HTR-8/SVneo (cell line): ENCODE data around the gene HOPX.
"Not testable (repeated sequence)": the region's sequence is repeated elsewhere in the genome, so short reads cannot be mapped to it uniquely, and the experiment has no call there.

ENCODE experiments used
- DNase-seq: peaks from one replicate; pipeline ENCODE4 v3.0.0; 2011; ENCODE audit warnings: low spot score, mixed read lengths; ENCODE audit not compliant: insufficient read length
- FAIRE-seq: peaks from 2 replicates; lab custom pipeline; 2011; peaks lifted over from hg19 to GRCh38; lab: Jason Lieb, UNC

HOPX gene

GRCh38 chr4:56656346-56656643, 24.8 kb downstream of the HOPX start:
- DNase-seq: no peak
- no peak for FAIRE-seq

GRCh38 chr4:56655627-56656345, 25.3 kb downstream of the HOPX start:
- DNase-seq (no peak), FAIRE-seq (no peak)

GRCh38 chr4:56655209-56655626, 25.9 kb downstream of the HOPX start:
- FAIRE-seq (no peak), DNase-seq (no peak)

- FAIRE-seq (no peak), DNase-seq (no peak)
These were observed 26.9 kb downstream of the HOPX start for GRCh38 chr4:56654238-56654632.

- no peak for FAIRE-seq
- DNase-seq: no peak
These were observed 27.4 kb downstream of the HOPX start for GRCh38 chr4:56653461-56654237.

GRCh38 chr4:56652196-56652595, 28.9 kb downstream of the HOPX start:
- DNase-seq (no peak), FAIRE-seq (no peak)

- DNase-seq (no peak), FAIRE-seq (no peak)
These were observed 30.1 kb downstream of the HOPX start for GRCh38 chr4:56651056-56651350.

GRCh38 chr4:56650262-56651055, 30.6 kb downstream of the HOPX start:
- DNase-seq (no peak), FAIRE-seq (no peak)

- no peak for DNase-seq
- no peak for FAIRE-seq
These were observed 31.4 kb downstream of the HOPX start for GRCh38 chr4:56649445-56650261.

GRCh38 chr4:56648824-56649151, 32.3 kb downstream of the HOPX start:
- FAIRE-seq (no peak), DNase-seq (no peak)

- DNase-seq (no peak), FAIRE-seq (no peak)
These were observed 32.9 kb downstream of the HOPX start for GRCh38 chr4:56648021-56648823.

GRCh38 chr4:56646341-56646740, 34.8 kb downstream of the HOPX start:
- FAIRE-seq (no peak), DNase-seq (no peak)

GRCh38 chr4:56643596-56643995, 37.5 kb downstream of the HOPX start:
- FAIRE-seq (no peak), DNase-seq (no peak)

- no peak for DNase-seq
- FAIRE-seq: no peak
These were observed 39.5 kb downstream of the HOPX start for GRCh38 chr4:56641494-56642051.

GRCh38 chr4:56640621-56641493, 40.2 kb downstream of the HOPX start:
- FAIRE-seq (no peak), DNase-seq (no peak)

- FAIRE-seq (no peak), DNase-seq (no peak)
These were observed 43.3 kb downstream of the HOPX start for GRCh38 chr4:56637791-56638190.

- no peak for DNase-seq
- no peak for FAIRE-seq
These were observed 43.9 kb downstream of the HOPX start for GRCh38 chr4:56637154-56637553.

GRCh38 chr4:56634954-56635353, 46.1 kb downstream of the HOPX start:
- FAIRE-seq, DNase-seq: not testable (repeated sequence)

GRCh38 chr4:56633486-56633885, 47.6 kb downstream of the HOPX start:
- FAIRE-seq (no peak), DNase-seq (no peak)
